ENCODE data around the gene SCN2A.

The SCN2A gene

GRCh38 chr2:165239230-165239629 is at the start of gene SCN2A:
TSS of gene SCN2A (plus strand) at chr2:165239414. CDS start at chr2:165295824, 56,410 bp downstream.
- no peak for DNase-seq (ENCODE audit: low read depth in 2 of 3, low spot score in 2 of 3)

DNA sequence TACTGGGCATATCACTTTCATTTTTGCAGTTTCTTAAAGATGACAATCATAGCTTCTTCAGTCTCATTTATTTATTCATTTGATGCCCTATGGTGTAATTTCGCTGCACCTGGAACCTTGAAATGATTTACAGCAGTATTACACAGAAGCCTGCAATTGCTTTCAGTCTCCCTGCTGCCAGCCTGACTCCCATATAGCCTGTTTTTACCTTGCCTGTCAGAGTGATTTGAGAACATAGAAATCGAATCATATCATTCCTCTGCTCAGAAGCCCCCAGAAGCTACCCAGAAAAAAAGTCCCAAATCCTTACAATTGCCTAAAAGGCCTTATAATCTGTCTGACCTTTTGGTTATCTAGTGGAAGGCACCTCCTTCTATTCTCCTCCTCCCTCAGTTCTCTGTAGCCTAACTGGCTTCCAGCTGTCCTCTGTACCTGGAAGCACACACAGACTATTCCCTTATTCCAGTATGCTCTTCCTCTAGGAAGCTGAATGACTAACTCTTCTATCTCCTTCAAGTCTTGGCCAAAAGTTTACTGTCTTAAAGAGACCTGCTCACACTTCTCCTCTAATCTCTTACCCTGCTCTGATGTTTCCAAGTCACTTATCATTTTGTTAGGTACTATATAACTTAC is 48.0 kb upstream of the SCN2A start:
- no peak for DNase-seq (ENCODE audit: low read depth in 2 of 3, low spot score in 2 of 3)

DNA sequence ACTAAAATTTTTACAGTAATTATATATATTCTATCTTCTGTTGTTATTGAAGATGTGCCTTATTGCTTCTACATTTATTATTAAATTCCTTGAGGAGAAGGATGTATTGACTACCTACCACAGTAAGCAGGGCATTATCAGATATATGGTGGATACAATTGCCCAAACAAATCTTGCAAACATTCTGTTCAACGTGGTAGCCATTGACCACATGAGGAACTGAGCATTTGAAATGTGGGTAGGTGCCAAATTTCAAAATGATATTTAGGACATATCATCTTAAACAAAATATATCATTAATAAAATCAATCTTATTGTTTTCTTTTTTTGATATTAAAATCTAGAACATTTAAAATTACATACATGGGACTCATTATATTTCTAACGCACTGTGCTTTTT is 46.5 kb upstream of the SCN2A start:
- DNase-seq (ENCODE audit: low read depth in 2 of 3, low spot score in 2 of 3): no peak

DNA sequence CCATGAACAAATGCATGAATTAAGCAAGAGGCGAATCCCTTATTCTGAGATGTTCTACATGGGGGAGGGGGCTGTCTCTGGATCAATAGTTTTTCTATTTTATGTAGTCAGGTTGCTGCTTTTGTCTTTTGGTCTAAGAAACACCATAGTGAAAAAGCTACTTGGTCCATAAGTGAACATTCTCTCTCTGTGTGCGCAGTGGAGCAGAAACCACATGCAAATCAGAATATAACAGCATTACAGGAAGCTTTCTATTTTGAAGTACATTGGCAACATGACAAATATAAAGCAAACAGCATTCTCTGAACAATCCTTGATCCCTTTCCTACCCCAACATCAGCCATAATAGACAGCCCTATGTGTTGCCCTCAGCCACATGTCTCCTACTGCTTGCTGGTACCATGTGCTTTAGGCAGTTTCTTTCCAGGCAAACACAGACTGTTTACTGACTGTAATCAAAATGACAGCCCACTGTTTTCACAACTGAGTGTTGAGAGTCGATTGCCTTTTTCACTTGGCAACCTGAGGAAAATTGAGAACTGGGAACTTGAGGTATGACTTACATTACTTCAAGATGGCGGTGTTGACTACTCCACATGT is 45.9 kb upstream of the SCN2A start:
- no peak for DNase-seq (ENCODE audit: low read depth in 2 of 3, low spot score in 2 of 3)

- DNase-seq (ENCODE audit: low read depth in 2 of 3, low spot score in 2 of 3): no peak
Measured at GRCh38 chr2:165196411-165196810, 42.8 kb upstream of the SCN2A start.

DNA sequence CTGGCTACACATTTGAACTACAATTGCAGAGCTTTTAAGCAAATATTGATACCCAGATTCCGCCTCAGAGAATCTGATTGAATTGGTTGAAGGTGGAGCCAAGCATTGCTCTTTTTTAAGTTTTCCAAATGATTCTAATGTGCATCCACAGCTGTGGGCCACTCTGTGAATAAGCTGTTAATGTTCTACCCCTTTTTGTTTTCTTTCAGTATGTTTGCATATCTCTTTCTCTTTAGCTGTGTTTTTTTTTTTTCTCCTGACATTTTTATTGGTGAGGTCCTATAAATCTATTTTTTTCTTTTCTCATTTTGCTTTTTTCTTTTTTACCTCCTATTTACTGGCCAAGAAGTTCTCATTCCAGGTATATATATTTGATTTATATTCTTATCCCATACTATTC is 41.9 kb upstream of the SCN2A start:
- DNase-seq (ENCODE audit: low read depth in 2 of 3, low spot score in 2 of 3): no peak

DNA sequence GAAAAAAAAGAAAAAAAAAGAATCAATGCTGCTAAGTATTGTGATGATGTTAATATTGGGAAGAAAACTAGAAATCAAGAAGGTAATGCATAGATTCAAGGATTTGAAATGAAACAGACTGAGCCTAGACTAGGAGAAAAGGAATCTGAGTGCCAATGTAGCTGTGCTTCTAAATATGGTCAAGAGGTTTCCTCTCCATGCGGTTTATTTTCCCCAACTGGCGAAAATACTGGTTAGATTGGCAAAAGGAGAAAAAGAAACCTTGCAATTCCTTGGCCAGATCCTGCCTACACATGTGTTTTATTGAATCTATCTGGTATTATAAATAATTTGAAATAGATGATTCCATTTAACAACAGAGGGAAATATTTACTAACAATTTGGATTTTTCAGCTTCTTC is 41.0 kb upstream of the SCN2A start:
- DNase-seq (ENCODE audit: low read depth in 2 of 3, low spot score in 2 of 3): no peak

DNA sequence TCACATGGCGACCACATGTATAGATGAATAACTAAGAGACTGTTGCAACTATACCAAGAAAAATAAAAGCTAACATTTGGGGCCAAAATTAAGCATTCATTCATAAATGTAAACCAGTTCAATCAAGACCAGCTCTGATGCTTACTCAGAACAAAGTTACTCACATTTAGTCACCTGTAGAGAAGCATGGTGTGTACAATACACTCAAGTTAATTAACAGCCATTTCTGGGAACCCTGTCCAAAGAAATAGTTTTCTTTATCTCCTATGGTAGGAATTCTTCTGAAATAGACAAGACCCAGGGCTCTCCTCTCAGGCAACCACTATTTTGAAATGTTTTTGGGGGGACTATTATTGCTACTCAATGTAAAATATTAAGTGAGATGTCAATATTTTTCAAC is 37.0 kb upstream of the SCN2A start:
- DNase-seq (ENCODE audit: low read depth in 2 of 3, low spot score in 2 of 3): no peak

DNA sequence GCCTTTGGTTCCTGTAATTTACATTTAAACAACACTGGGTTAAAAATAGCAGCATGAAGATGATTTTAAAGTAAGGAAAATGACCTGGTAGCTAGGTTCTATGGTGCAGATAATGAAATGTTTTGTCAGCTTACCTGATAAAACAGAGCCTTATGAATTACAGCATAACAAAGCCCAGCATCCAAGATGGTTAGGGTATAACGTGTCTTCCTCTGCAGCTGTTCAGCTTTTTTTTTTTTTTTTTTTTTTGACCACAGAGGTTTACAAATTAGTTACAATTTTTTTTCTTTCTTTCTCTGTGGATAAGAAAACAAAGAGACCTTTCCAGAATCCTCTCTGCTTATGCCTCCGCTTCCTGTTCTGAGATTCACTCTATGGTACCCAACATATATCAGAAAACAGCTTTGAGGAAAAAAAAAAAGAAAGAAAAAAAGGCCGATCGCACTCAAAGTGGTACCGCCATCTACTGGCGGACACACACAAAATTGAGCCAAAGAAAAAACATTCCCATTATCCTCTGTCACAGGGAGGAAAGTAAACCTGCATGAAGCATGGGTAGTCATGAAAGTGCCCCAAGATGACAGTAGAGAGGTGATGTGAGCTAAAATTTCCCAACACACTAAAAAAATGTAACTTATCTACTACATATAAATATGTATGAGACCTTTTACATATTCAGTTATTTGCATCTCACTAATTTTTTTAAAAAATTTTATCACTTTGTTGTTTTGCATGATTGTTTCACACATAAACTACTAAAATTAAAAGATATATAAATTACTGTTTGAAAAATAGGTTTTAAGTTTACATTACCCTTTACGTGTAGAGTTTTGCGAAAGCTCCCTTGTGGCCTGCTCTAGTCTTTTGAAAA is 35.3 kb upstream of the SCN2A start, which contains the start of gene SCN3A:
SCN3A (minus strand) TSS at position 362 of the 871 bp plus-strand sequence. CDS start 27,656 bp downstream, outside the sequence.
- DNase-seq (ENCODE audit: low read depth in 2 of 3, low spot score in 2 of 3): no peak

DNA sequence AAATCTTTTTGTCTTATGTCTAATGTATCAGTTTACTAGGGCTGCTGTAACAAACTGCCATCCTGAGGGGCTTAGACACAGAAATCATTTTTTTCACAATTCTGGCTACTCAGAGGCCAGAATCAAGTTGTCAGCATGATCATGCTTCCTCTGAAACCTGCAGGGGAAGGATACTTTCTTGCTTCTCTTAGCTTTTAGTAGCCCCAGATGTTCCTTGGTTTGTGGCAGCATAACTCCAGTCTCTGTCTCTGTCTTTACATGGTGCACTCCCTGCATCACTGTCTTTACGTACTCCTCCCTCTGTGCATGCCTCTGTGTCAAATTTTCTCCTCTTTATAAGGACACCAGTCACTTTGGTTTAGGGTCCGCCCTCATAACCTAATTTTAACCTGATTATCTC is 33.3 kb upstream of the SCN2A start:
- no peak for DNase-seq (ENCODE audit: low read depth in 2 of 3, low spot score in 2 of 3)

DNA sequence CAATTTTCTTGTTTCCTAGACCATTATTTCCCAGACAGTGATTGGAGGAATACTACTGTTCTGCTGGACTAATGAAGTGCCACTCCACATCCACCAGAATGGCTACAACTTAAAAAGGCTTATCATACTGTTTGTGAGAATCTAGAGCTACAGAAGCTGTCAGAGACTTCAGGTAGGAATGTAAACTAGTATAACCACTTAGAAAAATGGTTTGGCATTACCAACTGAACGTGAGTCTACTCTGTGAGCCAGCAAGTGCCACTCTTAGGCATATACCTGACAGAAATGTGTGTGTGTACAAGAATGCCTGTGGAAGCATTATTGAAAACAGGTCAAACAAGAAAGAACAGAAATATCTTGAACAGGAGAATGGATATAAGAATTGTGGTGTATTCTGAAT is 31.1 kb upstream of the SCN2A start:
- DNase-seq (ENCODE audit: low read depth in 2 of 3, low spot score in 2 of 3): no peak

GRCh38 chr2:165214093-165214492 is 25.1 kb upstream of the SCN2A start:
- no peak for DNase-seq (ENCODE audit: low read depth in 2 of 3, low spot score in 2 of 3)

- no peak for DNase-seq (ENCODE audit: low read depth in 2 of 3, low spot score in 2 of 3)
Measured at GRCh38 chr2:165219481-165219880, 19.7 kb upstream of the SCN2A start.

DNA sequence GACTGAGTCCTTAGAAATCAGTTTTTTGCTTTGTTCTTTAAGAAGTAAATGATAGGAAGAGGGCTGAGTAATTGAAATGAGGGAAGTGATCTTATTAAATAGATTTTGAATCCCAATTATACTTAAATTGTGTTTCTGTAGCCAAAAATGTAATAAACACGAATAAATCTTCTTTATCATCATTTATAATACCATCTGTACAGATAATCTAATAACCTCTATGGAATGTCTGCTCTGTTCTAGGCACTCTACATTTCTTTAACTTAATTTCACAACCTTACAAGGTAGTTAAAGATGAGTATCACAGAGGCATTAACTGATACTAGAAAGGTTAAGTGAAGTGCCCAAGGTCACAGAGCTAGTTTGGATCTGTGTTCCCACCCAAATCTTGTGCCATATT is 14.3 kb upstream of the SCN2A start:
- no peak for DNase-seq (ENCODE audit: low read depth in 2 of 3, low spot score in 2 of 3)

DNA sequence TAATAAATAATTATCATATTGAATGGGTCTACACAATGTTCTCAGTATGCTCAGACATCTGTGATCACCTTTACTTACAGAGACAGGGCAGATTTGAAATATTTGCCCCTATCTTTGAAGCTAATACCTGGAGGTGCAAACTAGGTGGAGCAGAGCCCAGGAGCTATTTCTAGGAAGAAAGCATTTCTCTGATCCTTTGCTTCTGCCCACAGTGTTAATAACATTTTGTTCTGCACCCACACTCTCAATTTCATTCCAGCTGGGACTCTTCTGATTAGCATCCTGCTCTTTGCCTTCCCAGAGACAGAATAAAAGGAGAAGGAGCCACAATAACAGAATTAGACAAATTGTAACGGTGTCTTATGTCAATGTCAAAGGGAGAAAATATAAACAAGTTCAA is 11.6 kb upstream of the SCN2A start:
- no peak for DNase-seq (ENCODE audit: low read depth in 2 of 3, low spot score in 2 of 3)

- DNase-seq (ENCODE audit: low read depth in 2 of 3, low spot score in 2 of 3): no peak
Measured at GRCh38 chr2:165237056-165237455, 2.2 kb upstream of the SCN2A start.

DNA sequence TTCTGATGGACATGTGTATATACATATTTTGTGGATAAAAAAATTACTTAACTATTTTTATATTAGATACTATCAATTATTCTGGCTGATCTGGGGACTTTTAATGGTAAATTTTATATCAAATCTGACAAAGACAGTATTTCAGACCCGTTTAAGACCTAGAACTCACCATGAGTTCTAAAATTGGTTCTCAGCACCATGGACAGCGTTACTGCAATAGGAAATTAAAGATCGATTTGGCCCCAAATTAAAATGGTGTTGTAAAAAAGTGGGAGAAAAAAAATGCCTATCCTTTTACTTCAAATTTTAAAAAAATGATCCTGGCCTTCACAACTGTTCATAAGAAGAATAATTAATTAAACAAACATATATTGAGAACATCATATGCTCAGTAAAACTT is 919 bp upstream of the SCN2A start:
- no peak for DNase-seq (ENCODE audit: low read depth in 2 of 3, low spot score in 2 of 3)

DNA sequence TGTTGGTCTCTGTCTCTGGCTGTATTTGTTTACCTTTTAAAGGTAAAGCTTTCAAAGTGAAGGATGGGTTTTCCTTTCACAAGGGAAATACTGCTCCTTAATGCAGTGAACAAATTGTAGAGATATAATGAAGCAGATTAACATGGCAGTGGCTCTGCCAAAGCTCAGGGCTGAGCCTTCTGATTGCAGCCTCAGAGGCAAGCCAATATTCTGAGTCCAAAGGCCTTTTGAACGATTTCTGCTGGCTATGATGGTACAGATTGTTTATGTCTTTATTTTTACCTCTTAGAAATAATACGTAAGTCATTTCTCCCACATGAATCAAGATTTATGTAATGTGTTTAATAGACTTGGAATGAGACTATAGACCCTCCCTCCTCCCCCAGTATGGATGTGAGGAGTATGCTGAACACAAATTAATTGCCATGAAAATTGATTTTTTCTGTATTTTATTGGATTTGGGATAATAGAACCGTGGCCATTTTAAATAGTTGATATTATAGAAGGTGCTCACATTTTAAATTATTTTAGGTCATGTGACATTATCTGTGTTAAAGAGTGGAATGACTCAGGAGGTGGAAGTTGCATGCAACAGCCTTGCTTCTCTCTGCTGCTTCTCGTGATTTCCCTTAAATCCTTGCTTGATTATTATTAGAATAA is 772 bp downstream of the SCN2A start:
- DNase-seq (ENCODE audit: low read depth in 2 of 3, low spot score in 2 of 3): no peak

- no peak for DNase-seq (ENCODE audit: low read depth in 2 of 3, low spot score in 2 of 3)
Measured at GRCh38 chr2:165240916-165241315, 1.7 kb downstream of the SCN2A start.

- DNase-seq (ENCODE audit: low read depth in 2 of 3, low spot score in 2 of 3): no peak
Measured at GRCh38 chr2:165245081-165245793, 6.0 kb downstream of the SCN2A start.

DNA sequence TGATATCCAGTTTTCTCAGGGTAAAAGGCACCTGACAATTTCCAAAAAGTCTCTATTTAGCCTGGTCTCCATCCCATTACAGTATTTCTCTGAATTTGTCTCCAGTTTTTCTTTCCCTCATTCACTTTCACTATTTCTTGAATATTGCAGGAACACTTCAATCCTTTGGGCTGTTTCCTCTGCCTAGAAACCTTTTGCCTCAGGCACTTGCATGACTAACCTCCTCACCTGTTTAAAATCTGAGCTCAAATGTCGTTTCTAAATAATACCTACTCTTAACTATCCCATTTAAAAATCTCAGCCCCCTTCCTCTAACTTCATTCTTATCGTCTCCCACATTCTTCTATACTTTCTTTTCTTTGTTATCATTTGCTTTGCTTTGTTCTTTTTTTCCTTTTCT is 9.0 kb downstream of the SCN2A start:
- no peak for DNase-seq (ENCODE audit: low read depth in 2 of 3, low spot score in 2 of 3)
